HepG2 (cell line): ENCODE measurements around the gene PLA2G2A. TPM values are rescaled to one million over a fixed set of nuclear protein-coding genes. Genes with fewer than 3 reads are reported as not detected.

Source experiments
- CENPX ChIP-seq: sonication (generic); formaldehyde crosslinking; IDR thresholded peaks from 2 replicates; pipeline ENCODE4 v1.9.0; 2021; ENCODE audit warnings: mild to moderate bottlenecking, missing genetic modification reagents, moderate library complexity
- IKZF4 ChIP-seq: sonication (generic); formaldehyde crosslinking; IDR thresholded peaks from 2 replicates; pipeline ENCODE4 v1.5.1; 2020; ENCODE audit warnings: borderline replicate concordance, mild to moderate bottlenecking, low read depth, missing genetic modification reagents; ENCODE audit errors: not compliant biosample characterization
- JARID2 ChIP-seq: sonication (generic); formaldehyde crosslinking; IDR thresholded peaks from 2 replicates; pipeline ENCODE4 v1.8.1; 2023; ENCODE audit warnings: missing genetic modification reagents, inconsistent platforms; ENCODE audit not compliant: insufficient replicate concordance
- NCOA1 ChIP-seq: sonication (generic); formaldehyde crosslinking; IDR thresholded peaks from 2 replicates; pipeline ENCODE4 v1.9.0; 2021; ENCODE audit warnings: missing genetic modification reagents
- NFATC3 ChIP-seq: sonication (generic); formaldehyde crosslinking; IDR thresholded peaks from 2 replicates; pipeline ENCODE4 v1.5.1; 2020; ENCODE audit warnings: mild to moderate bottlenecking, missing genetic modification reagents
- ZNF121 ChIP-seq: sonication (generic); formaldehyde crosslinking; IDR thresholded peaks from 2 replicates; pipeline ENCODE4 v1.5.0; 2020; ENCODE audit warnings: mild to moderate bottlenecking, missing genetic modification reagents
- ZNF543 ChIP-seq: sonication (generic); formaldehyde crosslinking; IDR thresholded peaks from 2 replicates; pipeline ENCODE4 v1.4.0; 2020; ENCODE audit warnings: mild to moderate bottlenecking, missing genetic modification reagents
- ZNF557 ChIP-seq: sonication (generic); formaldehyde crosslinking; IDR thresholded peaks from 2 replicates; pipeline ENCODE4 v1.4.0; 2020; ENCODE audit warnings: missing genetic modification reagents
- polyA plus RNA-seq, 8 experiments: library from polyadenylated mRNA; depleted of rRNA in 3 of 8; stranded (reverse) in 7 of 8; unstranded in 1 of 8; fragments of >200 nt; fragmentation: Illumina TruSeq in 4 of 8; extraction: Trizol in 4 of 8; gene quantifications; 2 replicates each; pipeline versions ENCODE4 v1.2.1 to v1.2.3, GENCODE V29; 2011 to 2016; ENCODE audit warnings: low read depth in 4 of 8, missing spikeins in 1 of 8, mixed read lengths in 1 of 8; ENCODE audit not compliant: insufficient read depth in 1 of 8
- total RNA-seq, 5 experiments: library from RNA; depleted of rRNA; stranded (reverse); fragments of >200 nt; fragmentation: Illumina TruSeq; extraction: Trizol; gene quantifications; 2 replicates each; pipeline ENCODE4 v1.2.3, GENCODE V29; 2016; ENCODE audit warnings: low read depth in 1 of 5
- TF ChIP-seq, protein P1 (sequence below): sonication (generic); formaldehyde crosslinking; IDR thresholded peaks from 2 replicates; pipeline ENCODE4 v1.4.0; 2020; ENCODE audit warnings: mild to moderate bottlenecking, missing genetic modification reagents
- TF ChIP-seq, protein P2 (sequence below): sonication (generic); formaldehyde crosslinking; IDR thresholded peaks from 2 replicates; pipeline ENCODE4 v1.4.0; 2020; ENCODE audit warnings: missing genetic modification reagents, borderline replicate concordance
- TF ChIP-seq, protein P3 (sequence below): sonication (generic); formaldehyde crosslinking; IDR thresholded peaks from 2 replicates; pipeline ENCODE4 v1.4.0; 2020; ENCODE audit warnings: mild to moderate bottlenecking, missing genetic modification reagents
- TF ChIP-seq, protein P4 (sequence below): sonication (generic); formaldehyde crosslinking; IDR thresholded peaks from 2 replicates; pipeline ENCODE4 v1.8.0; 2022; ENCODE audit warnings: missing genetic modification reagents, mild to moderate bottlenecking, moderate library complexity, borderline replicate concordance

Gene PLA2G2A
- total and polyA plus RNA-seq, 2 of the 13 experiments (the other 11 are each of a cell fraction or from before 2014, with no cell fraction given), result 0.35 to 30.3 TPM

DNA sequence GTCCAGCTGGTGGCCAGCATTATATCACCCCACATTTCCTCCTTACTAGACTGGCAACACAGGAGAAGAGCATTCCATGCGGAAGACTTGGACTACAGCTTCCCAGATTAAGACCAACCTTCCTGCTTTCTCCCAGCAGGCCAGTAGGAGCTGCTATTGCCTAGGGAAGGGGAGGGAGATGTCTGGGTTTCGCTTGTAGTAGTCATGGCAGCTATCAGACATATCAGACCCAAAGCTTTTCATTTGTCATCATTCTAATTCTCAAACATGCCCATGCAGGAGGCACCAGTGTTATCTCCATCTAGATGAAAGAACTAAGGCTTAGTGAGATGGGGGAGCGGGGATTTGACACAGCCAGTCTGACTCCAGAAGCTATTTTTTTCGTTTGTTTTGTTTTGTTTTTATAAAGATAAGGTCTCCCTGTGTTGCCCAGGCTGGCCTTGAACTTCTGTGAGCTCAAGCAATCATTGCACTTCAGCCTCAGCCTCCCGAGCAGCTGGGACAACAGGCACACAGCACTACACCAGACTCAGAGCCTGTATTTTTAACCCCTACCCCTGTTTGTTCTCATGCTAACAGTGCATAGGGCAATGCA is 4.5 kb downstream of the PLA2G2A start (continued):
- TF ChIP-seq ZNF543 (CRISPR knock-in tag) (no peak), NFATC3 (no peak), JARID2 (CRISPR knock-in tag) (no peak), CENPX (CRISPR knock-in tag) (no peak), IKZF4 (no peak), ZNF121 (CRISPR knock-in tag) (0 out of 2 replicates have a peak, but pooled peaks have one; percentile 5), NCOA1 (CRISPR knock-in tag) (0 out of 2 replicates have a peak, but pooled peaks have one; percentile 30), ZNF557 (no peak)
- TF ChIP-seq, protein P1, sequence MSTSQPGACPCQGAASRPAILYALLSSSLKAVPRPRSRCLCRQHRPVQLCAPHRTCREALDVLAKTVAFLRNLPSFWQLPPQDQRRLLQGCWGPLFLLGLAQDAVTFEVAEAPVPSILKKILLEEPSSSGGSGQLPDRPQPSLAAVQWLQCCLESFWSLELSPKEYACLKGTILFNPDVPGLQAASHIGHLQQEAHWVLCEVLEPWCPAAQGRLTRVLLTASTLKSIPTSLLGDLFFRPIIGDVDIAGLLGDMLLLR (CRISPR knock-in tag), result no peak
- TF ChIP-seq, protein P2, sequence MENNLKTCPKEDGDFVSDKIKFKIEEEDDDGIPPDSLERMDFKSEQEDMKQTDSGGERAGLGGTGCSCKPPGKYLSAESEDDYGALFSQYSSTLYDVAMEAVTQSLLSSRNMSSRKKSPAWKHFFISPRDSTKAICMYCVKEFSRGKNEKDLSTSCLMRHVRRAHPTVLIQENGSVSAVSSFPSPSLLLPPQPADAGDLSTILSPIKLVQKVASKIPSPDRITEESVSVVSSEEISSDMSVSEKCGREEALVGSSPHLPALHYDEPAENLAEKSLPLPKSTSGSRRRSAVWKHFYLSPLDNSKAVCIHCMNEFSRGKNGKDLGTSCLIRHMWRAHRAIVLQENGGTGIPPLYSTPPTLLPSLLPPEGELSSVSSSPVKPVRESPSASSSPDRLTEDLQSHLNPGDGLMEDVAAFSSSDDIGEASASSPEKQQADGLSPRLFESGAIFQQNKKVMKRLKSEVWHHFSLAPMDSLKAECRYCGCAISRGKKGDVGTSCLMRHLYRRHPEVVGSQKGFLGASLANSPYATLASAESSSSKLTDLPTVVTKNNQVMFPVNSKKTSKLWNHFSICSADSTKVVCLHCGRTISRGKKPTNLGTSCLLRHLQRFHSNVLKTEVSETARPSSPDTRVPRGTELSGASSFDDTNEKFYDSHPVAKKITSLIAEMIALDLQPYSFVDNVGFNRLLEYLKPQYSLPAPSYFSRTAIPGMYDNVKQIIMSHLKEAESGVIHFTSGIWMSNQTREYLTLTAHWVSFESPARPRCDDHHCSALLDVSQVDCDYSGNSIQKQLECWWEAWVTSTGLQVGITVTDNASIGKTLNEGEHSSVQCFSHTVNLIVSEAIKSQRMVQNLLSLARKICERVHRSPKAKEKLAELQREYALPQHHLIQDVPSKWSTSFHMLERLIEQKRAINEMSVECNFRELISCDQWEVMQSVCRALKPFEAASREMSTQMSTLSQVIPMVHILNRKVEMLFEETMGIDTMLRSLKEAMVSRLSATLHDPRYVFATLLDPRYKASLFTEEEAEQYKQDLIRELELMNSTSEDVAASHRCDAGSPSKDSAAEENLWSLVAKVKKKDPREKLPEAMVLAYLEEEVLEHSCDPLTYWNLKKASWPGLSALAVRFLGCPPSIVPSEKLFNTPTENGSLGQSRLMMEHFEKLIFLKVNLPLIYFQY (CRISPR knock-in tag), result no peak; the same call in 1 of the 2 replicates
- TF ChIP-seq, protein P3, sequence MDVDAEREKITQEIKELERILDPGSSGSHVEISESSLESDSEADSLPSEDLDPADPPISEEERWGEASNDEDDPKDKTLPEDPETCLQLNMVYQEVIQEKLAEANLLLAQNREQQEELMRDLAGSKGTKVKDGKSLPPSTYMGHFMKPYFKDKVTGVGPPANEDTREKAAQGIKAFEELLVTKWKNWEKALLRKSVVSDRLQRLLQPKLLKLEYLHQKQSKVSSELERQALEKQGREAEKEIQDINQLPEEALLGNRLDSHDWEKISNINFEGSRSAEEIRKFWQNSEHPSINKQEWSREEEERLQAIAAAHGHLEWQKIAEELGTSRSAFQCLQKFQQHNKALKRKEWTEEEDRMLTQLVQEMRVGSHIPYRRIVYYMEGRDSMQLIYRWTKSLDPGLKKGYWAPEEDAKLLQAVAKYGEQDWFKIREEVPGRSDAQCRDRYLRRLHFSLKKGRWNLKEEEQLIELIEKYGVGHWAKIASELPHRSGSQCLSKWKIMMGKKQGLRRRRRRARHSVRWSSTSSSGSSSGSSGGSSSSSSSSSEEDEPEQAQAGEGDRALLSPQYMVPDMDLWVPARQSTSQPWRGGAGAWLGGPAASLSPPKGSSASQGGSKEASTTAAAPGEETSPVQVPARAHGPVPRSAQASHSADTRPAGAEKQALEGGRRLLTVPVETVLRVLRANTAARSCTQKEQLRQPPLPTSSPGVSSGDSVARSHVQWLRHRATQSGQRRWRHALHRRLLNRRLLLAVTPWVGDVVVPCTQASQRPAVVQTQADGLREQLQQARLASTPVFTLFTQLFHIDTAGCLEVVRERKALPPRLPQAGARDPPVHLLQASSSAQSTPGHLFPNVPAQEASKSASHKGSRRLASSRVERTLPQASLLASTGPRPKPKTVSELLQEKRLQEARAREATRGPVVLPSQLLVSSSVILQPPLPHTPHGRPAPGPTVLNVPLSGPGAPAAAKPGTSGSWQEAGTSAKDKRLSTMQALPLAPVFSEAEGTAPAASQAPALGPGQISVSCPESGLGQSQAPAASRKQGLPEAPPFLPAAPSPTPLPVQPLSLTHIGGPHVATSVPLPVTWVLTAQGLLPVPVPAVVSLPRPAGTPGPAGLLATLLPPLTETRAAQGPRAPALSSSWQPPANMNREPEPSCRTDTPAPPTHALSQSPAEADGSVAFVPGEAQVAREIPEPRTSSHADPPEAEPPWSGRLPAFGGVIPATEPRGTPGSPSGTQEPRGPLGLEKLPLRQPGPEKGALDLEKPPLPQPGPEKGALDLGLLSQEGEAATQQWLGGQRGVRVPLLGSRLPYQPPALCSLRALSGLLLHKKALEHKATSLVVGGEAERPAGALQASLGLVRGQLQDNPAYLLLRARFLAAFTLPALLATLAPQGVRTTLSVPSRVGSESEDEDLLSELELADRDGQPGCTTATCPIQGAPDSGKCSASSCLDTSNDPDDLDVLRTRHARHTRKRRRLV (CRISPR knock-in tag), result no peak
- TF ChIP-seq, protein P4, sequence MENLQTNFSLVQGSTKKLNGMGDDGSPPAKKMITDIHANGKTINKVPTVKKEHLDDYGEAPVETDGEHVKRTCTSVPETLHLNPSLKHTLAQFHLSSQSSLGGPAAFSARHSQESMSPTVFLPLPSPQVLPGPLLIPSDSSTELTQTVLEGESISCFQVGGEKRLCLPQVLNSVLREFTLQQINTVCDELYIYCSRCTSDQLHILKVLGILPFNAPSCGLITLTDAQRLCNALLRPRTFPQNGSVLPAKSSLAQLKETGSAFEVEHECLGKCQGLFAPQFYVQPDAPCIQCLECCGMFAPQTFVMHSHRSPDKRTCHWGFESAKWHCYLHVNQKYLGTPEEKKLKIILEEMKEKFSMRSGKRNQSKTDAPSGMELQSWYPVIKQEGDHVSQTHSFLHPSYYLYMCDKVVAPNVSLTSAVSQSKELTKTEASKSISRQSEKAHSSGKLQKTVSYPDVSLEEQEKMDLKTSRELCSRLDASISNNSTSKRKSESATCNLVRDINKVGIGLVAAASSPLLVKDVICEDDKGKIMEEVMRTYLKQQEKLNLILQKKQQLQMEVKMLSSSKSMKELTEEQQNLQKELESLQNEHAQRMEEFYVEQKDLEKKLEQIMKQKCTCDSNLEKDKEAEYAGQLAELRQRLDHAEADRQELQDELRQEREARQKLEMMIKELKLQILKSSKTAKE (CRISPR knock-in tag), result peak; percentile 75; the same call in 1 of the 2 replicates
